Cerebellar nuclear complex (tissue), 1 donor: ENCODE results near the gene C8G.

ENCODE experiments used
- DNase-seq, 2 experiments: peaks; one replicate each; lab custom pipeline; 2025; lab: John Stamatoyannopoulos, UW

C8G gene

DNA sequence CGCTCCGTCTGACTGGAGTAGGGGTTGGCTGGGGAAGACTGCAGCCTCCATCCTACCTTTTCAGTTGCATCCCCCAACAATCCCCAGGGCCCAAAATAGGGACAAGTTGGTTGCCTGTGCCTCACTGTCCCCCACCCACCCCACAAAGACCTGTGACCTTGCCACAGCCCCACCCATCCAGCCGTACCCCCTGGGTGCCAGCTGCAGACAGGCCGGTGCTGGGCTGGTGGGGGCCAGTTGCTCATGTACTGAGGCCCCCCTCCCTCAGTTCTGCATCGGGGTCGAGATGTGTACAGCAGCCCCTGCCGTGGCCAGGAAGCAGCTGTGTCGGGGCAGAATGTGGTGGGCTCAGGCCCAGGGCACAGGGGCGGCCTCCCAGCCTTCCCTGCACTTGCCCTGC, 38.1 kb downstream of the C8G start:
- no peak for DNase-seq

DNA sequence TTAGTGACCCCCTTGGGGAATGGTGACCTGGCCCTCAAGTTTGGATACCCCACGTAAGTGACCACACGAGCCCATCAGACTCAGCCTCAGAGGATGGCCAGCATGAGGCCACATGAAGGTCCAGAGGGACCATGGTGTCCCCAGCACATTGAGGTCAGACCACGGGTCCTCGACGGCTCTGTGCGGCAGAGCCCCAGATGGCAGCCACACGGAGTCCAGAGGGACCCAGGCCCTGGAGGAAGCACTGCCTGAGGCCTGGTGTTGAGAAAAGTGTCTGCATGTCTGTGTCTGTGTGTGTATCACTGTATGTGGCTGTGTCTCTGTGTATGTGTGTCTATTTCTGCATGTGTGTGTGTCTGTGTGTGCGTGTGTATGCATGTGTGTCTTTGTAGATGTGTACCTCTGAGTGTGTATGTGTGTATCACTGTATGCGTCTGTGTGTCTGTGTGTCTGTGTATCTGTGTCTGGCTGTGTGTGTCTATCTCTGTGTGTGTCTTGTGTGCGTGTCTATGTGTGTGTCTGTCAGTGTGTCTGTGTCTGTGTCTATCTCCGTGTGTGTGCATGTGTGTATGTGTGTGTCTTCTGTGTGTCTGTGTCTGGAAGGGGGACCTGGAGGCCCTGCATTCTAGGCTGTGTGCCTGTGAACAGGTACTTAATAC, 38.7 kb downstream of the C8G start:
- DNase-seq, result no peak

DNA sequence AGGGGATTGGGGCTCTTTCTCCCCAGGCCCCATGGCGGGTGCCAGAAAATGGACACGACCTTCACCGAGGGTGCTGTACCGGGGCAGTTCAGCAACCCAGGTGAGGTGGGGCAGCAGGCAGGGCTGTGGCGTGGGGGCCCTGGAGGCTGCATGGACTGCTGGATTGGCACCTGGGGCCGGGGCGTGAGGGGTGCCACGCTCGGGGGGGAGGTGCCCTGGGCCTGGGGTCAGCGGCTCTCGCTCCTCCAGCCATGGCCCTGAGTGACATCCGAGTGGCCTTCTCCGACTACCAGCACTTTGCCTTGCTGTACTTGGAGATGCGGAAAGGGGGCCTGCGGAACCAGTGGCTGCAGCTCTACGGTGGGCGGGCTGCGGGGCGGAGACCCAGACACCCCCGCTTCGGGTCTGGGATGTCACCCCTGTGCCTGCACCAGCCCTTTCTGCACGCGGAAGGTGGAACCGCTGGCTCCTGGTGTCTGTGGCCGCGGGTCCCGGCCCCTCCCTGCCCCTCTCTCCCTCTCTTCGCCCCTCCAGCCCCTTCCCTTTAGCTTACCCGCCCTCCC, 39.5 kb downstream of the C8G start:
- DNase-seq, result no peak

DNA sequence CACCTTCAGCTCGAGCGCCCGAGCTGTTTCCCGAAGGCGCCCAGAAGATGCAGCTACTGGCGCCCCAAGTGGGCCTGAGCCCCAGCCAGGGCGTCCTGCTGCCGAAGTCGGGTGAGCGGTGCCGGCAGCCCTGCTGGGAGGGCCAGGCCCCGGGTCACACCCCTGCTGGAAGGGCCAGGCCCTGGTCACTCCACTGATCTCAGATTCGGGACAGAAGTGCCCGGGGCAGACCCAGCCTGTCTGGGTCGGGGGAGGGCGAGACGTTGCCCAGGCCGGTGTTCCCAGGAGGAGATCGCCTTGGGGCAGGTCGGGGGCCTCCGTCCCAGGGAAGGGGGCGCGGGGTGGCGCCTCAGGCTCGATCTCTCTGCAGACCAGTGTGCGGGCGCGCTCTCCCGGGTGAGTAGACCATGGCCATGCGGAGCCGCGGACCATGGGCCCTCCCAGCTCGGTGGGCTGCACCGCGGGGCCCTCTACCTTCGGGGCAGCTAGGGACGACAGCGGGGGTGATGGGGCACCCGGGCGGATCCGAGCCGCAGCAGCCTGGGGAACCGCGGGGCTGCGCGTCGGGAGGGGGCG, 40.1 kb downstream of the C8G start:
- DNase-seq, result no peak

- no peak for DNase-seq
Measured at GRCh38 chr9:136985853-136986252, 40.8 kb downstream of the C8G start.

- DNase-seq, result no peak
Measured at GRCh38 chr9:136988872-136989271, 43.8 kb downstream of the C8G start.

- DNase-seq, result no peak
Measured at GRCh38 chr9:136990242-136990911, 45.3 kb downstream of the C8G start.

- DNase-seq, result peak; percentile 33 to 52
Measured at GRCh38 chr9:136991993-136992818, 47.2 kb downstream of the C8G start, which contains the start of gene PAXX. PAXX (plus strand) TSS chr9:136992422; CDS start chr9:136992444, 22 bp downstream.

DNA sequence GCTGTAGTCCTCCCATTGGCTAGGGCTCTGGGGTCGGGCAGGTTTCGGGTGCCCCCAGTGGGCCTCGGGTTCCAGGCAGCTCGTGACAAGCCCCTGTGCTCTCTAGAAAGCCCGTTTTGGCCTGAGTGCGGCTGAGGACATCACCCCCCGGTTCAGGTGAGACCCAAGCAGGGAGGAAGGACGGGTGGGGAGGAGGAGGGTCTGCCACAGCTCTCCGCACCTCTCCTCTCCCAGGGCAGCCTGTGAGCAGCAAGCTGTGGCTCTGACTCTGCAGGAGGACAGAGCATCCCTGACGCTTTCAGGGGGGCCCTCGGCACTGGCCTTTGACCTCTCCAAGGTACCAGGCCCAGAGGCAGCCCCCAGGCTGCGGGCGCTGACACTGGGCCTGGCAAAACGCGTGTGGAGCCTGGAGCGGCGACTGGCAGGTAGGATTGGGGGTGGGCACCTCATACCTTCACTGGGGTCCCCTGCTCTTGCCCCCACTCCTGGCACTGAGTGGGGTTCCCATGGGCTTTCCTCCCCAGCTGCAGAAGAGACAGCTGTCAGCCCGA, 47.9 kb downstream of the C8G start:
- DNase-seq, result no peak

DNA sequence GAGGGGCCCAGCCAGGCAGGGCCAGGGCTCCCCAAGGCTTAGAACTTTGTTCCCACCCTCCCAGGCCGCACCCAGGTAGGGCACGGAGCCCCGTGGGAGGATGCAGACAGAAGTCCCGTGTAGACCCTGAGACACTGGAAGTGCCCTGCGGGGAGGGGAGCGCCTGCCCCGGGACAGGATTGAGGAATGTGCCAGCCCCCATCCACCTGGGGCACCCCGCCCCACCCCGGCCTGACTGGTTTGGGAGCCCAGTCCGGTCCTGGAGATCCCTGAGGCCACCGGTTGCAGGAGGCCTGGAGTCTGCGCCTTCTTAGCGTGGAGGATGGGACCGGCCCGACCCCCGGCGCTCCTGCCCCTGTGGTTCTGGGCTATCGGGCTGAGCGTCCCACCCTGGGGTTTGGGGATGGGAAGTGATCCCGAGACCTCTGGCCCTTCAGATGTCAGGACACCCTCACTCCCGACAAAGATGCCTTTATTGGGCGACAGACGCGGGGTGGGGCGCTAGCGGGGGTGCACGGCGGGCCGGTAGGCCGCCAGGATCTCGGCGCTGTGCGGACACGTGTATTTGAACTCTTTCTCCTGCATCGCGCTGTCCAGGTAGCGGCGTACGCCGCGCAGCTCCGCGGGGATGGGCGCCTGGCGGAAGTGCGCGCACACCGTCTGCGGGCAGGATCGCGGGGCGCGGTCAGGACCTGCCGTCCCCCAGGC, 49.3 kb downstream of the C8G start:
- DNase-seq, result no peak

GRCh38 chr9:136994888-136995230, 49.8 kb downstream of the C8G start:
- DNase-seq, result no peak

DNA sequence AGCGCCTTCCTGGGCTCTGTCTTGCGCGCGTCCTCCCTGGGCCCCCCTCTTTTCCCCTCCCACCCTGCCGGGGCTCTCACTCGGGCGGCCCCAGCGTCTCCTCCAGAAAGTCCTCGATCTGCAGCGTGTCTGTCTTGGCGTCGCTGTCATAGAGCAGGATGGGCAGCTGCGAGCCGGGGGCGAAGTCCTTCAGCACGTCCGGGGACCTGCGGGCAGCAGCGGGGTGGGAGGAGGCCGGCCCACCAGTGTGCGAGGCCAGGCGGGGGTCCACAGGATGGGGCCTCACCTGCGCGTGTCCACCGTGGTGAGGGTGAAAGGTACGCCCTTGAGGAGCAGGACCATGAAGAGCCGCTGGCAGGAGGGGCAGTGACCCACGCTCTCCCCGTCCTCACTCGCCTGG, 50.3 kb downstream of the C8G start:
- no peak for DNase-seq

GRCh38 chr9:136995772-136996311, 50.8 kb downstream of the C8G start:
- no peak for DNase-seq
